ENCODE measurements around the gene RHOC. TPM values are rescaled to one million over a fixed set of nuclear protein-coding genes. Genes with fewer than 3 reads are reported as not detected.

RHOC gene
- total and polyA plus RNA-seq, 2 experiments from 2014 or later, result 65.4 to 76.7 TPM

- TF ChIP-seq CTCF (conservative IDR thresholded peaks at IDR 0.05; ENCODE audit: low read depth in 2 of 2), result no peak
- TF ChIP-seq ETS1 (IDR thresholded peaks at IDR 0.05), result no peak
- no peak for TF ChIP-seq ZNF331 (CRISPR knock-in tag; IDR thresholded peaks at IDR 0.05; ENCODE audit: low read depth)
- TF ChIP-seq ZNF114 (CRISPR knock-in tag; IDR thresholded peaks at IDR 0.05), result no peak
- no peak for TF ChIP-seq STAT1 (IDR thresholded peaks at IDR 0.05; ENCODE audit: unreplicated experiment)
Observed at GRCh38 chr1:112688781-112689193, 18.1 kb downstream of the RHOC start (continued).

- ATAC-seq, result no peak
- peaks cover 26% of the 10 kb centered on the region for H3K4me1 Mint-ChIP-seq
- no peak overlapping the region for H2AFZ ChIP-seq
- H3K9me3 Mint-ChIP-seq, result no peaks in the 10 kb centered on the region
- peaks cover 9% of the 10 kb centered on the region for H3K79me2 ChIP-seq (replicated peaks; ENCODE audit: insufficient read depth)
- peaks cover 25% of the 10 kb centered on the region for H3K36me3 Mint-ChIP-seq (ENCODE audit: low read depth)
- no peaks in the 10 kb centered on the region; the same call in 1 of the 2 replicates for H3K36me3 ChIP-seq (ENCODE audit: insufficient read depth)
- H3K4me1 ChIP-seq (ENCODE audit: insufficient read depth), result no peaks in the 10 kb centered on the region; the same call in none of the 2 replicates
- no peak overlapping the region for H3K27ac Mint-ChIP-seq
- H3K9me2 ChIP-seq (ENCODE audit: insufficient read depth), result no peaks in the 10 kb centered on the region
- no peaks in the 10 kb centered on the region for H3F3A ChIP-seq (replicated peaks; ENCODE audit: low read depth)
- no peak overlapping the region for H3K4me2 ChIP-seq
- H3K4me3 Mint-ChIP-seq, result no peak overlapping the region
- no peak for DNase-seq (ENCODE audit: low spot score)
- H3K27me3 Mint-ChIP-seq (ENCODE audit: insufficient read depth, low read depth, poor library complexity), result peaks cover 2% of the 10 kb centered on the region
- H3K27ac ChIP-seq (ENCODE audit: low read depth), result no peak overlapping the region
- no peak overlapping the region for H3K4me3 ChIP-seq
- H3K27me3 ChIP-seq (ENCODE audit: insufficient read depth), result no peaks in the 10 kb centered on the region
- peaks cover 5% of the 10 kb centered on the region; the same call in 1 of the 2 replicates for H4K20me1 ChIP-seq (replicated peaks; ENCODE audit: insufficient read depth)
- TF ChIP-seq CREB1 (CRISPR knock-in tag; IDR thresholded peaks at IDR 0.05; ENCODE audit: low read depth) (no peak), STAT1 (IDR thresholded peaks at IDR 0.05; ENCODE audit: unreplicated experiment) (no peak), REST (IDR thresholded peaks at IDR 0.05; ENCODE audit: unreplicated experiment) (no peak), ETS1 (IDR thresholded peaks at IDR 0.05) (no peak), JUNB (IDR thresholded peaks at IDR 0.05; ENCODE audit: unreplicated experiment) (no peak), ZNF462 (CRISPR knock-in tag; IDR thresholded peaks at IDR 0.05) (no peak), NANOG (IDR thresholded peaks at IDR 0.05; ENCODE audit: borderline replicate concordance) (no peak)
Observed at GRCh38 chr1:112687785-112688496, 19.0 kb downstream of the RHOC start.

All from GM23338 (cell line).